Cerebellar nuclear complex (tissue), 1 donor: ENCODE data around the gene OSBP2.
A peak's percentile ranks its signal among the peaks of the same experiment; 100 is the strongest.
"Not testable (repeated sequence)": the region's sequence is repeated elsewhere in the genome, so short reads cannot be mapped to it uniquely, and the experiment has no call there.

Experiments
- DNase-seq, 2 experiments: peaks; one replicate each; lab custom pipeline; 2025; lab: John Stamatoyannopoulos, UW

Gene OSBP2

GRCh38 chr22:30755759-30756124 lies 61.1 kb downstream of the OSBP2 start:
- no peak for DNase-seq

- DNase-seq: peak in 1 of 2 experiments; percentile 69
These were observed 69.4 kb downstream of the OSBP2 start for GRCh38 chr22:30763815-30764673.

DNA sequence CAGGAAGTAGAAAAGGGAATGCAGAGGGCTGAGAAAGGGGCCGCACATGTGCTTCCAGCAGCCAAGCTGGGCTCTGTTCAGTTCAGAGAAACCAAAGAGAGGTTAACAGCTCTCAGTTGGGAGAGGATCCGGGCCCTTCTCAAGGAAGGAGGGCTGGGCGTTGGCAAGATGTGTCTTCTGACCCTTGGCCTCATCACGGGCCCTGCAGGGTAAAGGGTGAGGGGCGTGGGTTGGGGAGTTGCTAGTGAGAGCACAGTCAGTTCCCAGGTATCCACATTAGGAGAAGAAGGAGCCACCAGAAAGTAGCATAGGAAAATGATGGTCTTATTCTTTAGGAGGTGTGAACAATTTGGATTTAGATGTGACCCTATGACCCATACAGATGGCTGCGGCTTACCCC lies 73.0 kb downstream of the OSBP2 start:
- DNase-seq: no peak

DNA sequence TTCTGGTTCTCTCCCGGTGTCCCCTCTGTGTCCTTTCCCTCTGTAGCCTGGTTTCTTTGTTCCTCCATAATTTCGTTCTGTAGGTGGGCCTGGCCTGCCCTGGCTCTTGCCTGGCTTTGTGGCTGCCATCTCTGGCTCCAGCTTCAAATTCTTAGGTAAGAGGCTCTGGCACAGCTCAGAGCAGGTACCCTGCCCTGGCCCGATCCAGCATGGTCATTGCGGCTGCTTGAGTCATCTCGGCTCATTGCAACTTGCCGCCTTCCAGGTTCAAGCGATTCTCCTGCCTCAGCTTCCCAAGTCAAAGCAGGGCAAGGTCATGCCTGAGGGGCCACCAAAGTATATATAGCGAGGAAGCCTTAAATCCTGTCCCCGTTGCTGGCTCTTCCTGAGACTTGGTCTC lies 76.0 kb downstream of the OSBP2 start:
- DNase-seq: no peak

GRCh38 chr22:30773919-30774318 lies 79.2 kb downstream of the OSBP2 start:
- no peak for DNase-seq

DNA sequence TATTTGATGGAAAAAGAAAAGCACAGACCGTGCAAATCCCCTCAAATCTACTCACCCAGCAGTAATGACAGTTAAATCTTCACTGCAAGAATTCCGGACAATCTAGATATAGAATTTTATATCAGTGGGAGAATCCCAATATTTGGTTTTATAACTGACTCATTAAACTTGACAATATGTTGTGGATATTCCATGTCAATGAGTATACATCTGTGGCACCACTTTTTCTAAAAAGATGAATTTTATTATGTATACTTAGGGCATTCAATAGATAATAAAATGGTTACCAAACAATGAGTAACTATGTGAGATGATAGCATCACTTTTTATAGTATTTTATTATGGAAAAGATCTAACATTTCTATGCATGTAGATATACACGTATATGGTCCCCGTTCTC lies 79.9 kb downstream of the OSBP2 start:
- DNase-seq: no peak

- no peak for DNase-seq
These were observed 81.8 kb downstream of the OSBP2 start for GRCh38 chr22:30776476-30776875.

- DNase-seq: not testable (repeated sequence)
These were observed 82.5 kb downstream of the OSBP2 start for GRCh38 chr22:30777146-30777545.

- no peak for DNase-seq
These were observed 82.9 kb downstream of the OSBP2 start for GRCh38 chr22:30777587-30777986.

- DNase-seq: no peak
These were observed 83.6 kb downstream of the OSBP2 start for GRCh38 chr22:30778261-30778660.

DNA sequence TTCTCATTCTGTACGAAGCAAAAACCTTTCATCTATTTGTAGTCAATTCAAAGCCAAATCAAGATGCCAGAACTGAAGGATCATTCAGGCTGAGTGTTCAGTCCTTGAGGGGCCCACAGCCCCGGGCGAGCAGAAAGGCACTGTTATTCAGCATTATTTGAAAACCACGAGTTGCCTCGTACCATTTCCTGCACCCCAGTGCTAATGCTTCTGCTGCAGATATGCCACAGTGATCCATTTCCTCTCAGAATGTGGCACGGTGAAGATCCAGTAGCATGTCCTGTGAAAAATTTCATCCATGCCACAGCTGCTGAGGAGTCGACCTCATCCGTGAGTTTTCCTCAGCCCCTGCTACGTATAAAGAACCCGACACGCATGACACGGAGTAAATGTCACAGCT lies 85.4 kb downstream of the OSBP2 start:
- DNase-seq: no peak

GRCh38 chr22:30781271-30781875 lies 86.7 kb downstream of the OSBP2 start:
- DNase-seq: no peak

DNA sequence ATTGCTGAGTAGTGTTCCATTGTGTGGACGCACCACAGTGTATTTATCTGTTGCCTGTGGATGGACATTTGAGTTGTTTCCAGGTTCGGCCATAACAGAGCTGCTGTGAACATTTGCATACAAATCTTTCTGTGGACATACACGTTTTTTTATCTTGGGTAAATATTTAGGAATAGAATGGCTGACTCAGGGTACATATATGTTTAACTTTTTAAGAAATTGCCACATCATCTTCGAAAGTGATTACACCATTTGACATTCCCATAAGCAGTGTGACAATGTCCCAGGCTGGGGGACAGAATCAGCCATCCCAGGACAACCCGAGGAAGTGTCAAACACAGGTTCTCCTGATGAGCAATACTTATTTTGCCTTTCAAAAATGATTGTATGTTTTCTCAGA lies 87.9 kb downstream of the OSBP2 start:
- DNase-seq: no peak

GRCh38 chr22:30783021-30783420 lies 88.3 kb downstream of the OSBP2 start:
- no peak for DNase-seq

DNA sequence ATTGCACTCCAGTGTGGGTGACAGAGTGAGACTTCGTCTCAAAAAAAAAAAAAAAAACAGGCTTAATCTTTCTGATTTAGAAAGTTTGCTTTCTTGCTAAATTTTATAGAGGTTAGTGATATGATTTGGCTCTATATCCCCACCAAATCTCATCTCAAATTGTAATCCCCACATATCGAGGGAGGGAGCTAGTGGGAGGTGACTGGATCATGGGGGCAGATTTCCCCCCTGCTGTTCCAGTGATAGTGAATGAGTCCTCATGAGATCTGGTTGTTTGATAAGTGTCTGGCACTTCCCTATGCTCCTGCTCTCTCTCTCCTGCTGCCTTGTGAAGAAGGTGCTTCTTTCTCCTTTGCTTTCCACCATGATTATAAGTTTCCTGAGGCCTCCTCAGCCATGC lies 90.9 kb downstream of the OSBP2 start:
- no peak for DNase-seq

DNA sequence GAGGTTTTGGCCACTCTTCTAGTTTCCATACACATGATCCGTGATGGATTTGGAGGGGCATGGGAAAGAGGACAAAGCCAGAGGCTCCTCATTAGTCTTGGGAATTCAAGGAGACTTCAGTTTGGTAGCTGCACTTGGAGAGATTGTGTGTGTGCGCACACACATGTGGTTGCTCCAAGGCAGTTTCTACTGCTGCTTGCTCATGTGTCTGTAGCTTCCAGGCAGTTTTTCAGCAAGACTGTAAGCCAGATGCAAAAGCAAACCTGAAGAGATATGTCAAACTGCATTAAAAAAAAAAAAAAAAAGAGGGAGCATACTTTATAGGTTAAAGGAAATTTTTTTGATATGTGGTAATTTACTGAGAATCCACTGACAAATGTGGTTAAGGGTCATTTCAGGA lies 95.7 kb downstream of the OSBP2 start:
- DNase-seq: no peak

- DNase-seq: no peak
These were observed 97.8 kb downstream of the OSBP2 start for GRCh38 chr22:30792456-30792855.

DNA sequence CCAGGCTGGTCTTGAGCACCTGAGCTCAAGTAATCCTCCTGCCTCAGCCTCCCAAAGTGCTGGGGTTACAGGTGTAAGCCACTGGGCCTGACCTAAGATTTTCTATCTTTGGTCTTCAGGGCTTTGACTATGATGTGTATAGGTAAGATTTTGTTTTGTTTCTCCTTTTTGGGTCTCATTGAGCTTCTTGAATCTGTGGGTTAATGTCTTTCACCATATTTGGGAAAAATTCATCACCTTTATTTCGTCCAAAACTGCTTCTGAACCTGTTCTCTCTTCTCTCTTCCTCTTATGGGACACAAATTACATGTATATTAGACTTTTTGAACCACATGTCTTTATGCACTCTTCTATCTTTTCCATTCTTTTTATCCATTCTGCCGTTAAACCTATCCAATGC lies 100.4 kb downstream of the OSBP2 start:
- DNase-seq: no peak

DNA sequence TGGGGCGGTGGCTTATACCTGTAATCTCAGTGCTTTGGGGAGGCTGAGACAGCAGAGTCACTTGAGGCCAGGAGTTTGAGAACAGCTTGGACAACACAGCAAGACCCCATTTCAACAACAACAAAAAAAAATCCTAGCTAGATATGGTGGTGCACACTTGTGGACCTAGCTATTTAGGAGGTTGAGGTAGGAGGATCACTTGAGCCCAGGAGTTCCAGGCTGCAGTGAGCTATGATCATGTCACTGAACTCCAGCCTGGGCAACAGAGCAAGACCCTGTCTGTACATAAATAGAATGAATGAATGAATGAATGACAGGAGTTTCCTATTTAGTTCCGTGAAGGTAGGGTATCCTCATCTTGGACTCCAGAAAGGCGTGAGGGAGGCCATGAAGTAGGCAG lies 107.0 kb downstream of the OSBP2 start:
- no peak for DNase-seq

GRCh38 chr22:30802202-30803166 lies 107.8 kb downstream of the OSBP2 start:
- DNase-seq: peak in 1 of 2 experiments; percentile 25

- no peak for DNase-seq
These were observed 109.0 kb downstream of the OSBP2 start for GRCh38 chr22:30803679-30804078.

GRCh38 chr22:30804626-30805025 lies 110.0 kb downstream of the OSBP2 start:
- no peak for DNase-seq
